H1 (cell line): Measurements from ENCODE around the gene ZNFX1. TPM values are rescaled to one million over a fixed set of nuclear protein-coding genes. Genes with fewer than 3 reads are reported as not detected.

Experiments
- BACH1 ChIP-seq: IDR thresholded peaks from 2 replicates; pipeline ENCODE4 v1.6.1; 2012; ENCODE audit warnings: low read length, improper control_type of control experiment
- BRCA1 ChIP-seq: IDR thresholded peaks from 2 replicates; pipeline ENCODE4 v1.6.1; 2012; ENCODE audit warnings: low read depth, low read length, improper control_type of control experiment
- CBX8 ChIP-seq: fragments of 300-800, 300-1000 bp; sonication (generic); IDR thresholded peaks from 2 replicates; pipeline ENCODE4 v1.7.1; 2016; ENCODE audit warnings: low read depth, low read length, borderline replicate concordance
- CEBPB ChIP-seq: IDR thresholded peaks from 2 replicates; pipeline ENCODE4 v1.6.1; 2012; ENCODE audit warnings: low read depth, low read length
- CHD2 ChIP-seq: IDR thresholded peaks from 2 replicates; pipeline ENCODE4 v1.6.1; 2012; ENCODE audit warnings: low read length, improper control_type of control experiment
- CREB1 ChIP-seq: IDR thresholded peaks from 2 replicates; pipeline ENCODE4 v1.6.1; 2012; ENCODE audit warnings: inconsistent platforms
- CTCF ChIP-seq, 3 experiments: IDR thresholded peaks; 1 replicate in 2 of 3; 2 replicates in 1 of 3; pipeline versions ENCODE4 v1.5.1 to v1.6.1; 2011; ENCODE audit warnings: low read length in 3 of 3, mild to moderate bottlenecking in 3 of 3, inconsistent platforms in 2 of 3, low read depth in 1 of 3, moderate library complexity in 1 of 3; ENCODE audit not compliant: insufficient read depth in 1 of 3; ENCODE audit errors: control extremely low read depth in 1 of 3
- FOSL1 ChIP-seq: IDR thresholded peaks from 2 replicates; pipeline ENCODE4 v1.6.1; 2011; ENCODE audit warnings: mild to moderate bottlenecking, low read depth, low read length, moderate library complexity; ENCODE audit not compliant: insufficient read depth
- HDAC6 ChIP-seq: IDR thresholded peaks from one replicate; pipeline ENCODE4 v1.7.1; 2012; ENCODE audit warnings: low read depth, mild to moderate bottlenecking, inconsistent platforms, low read length, moderate library complexity
- JUND ChIP-seq: IDR thresholded peaks from 2 replicates; pipeline ENCODE4 v1.6.1; 2011; ENCODE audit warnings: mild to moderate bottlenecking, improper control_type of control experiment, low read length
- KDM4A ChIP-seq: IDR thresholded peaks from one replicate; pipeline ENCODE4 v1.7.1; 2012; ENCODE audit warnings: low read depth, mild to moderate bottlenecking, moderate library complexity, low read length, inconsistent platforms; ENCODE audit not compliant: severe bottlenecking
- MAX ChIP-seq: IDR thresholded peaks from 2 replicates; pipeline ENCODE4 v1.6.1; 2012; ENCODE audit warnings: inconsistent platforms
- PHF8 ChIP-seq: fragments of 200-600 bp; sonication (generic); conservative IDR thresholded peaks from 2 replicates; pipeline ENCODE4 v1.7.1; 2012; ENCODE audit warnings: low read depth, mild to moderate bottlenecking, inconsistent platforms, low read length, moderate library complexity
- RFX5 ChIP-seq: IDR thresholded peaks from 2 replicates; pipeline ENCODE4 v1.6.1; 2011; ENCODE audit warnings: low read depth, low read length, improper control_type of control experiment, borderline replicate concordance
- RNF2 ChIP-seq: fragments of 200-900, 300-1000 bp; sonication (generic); IDR thresholded peaks from 2 replicates; pipeline ENCODE4 v1.7.1; 2016; ENCODE audit warnings: borderline replicate concordance, low read depth, mild to moderate bottlenecking, antibody characterized with exemption, low read length; ENCODE audit not compliant: poor library complexity, severe bottlenecking; ENCODE audit errors: missing control alignments
- SP4 ChIP-seq: IDR thresholded peaks from 2 replicates; pipeline ENCODE4 v1.6.1; 2012; ENCODE audit warnings: low read length, inconsistent platforms
- SUZ12 ChIP-seq: fragments of 200-600 bp; sonication (generic); IDR thresholded peaks from 2 replicates; pipeline ENCODE4 v1.6.1; 2012; ENCODE audit warnings: mild to moderate bottlenecking, inconsistent platforms, low read length, moderate library complexity, mixed read lengths
- TBP ChIP-seq: IDR thresholded peaks from 2 replicates; pipeline ENCODE4 v1.6.1; 2011; ENCODE audit warnings: low read depth, low read length, improper control_type of control experiment
- TCF12 ChIP-seq: IDR thresholded peaks from 2 replicates; pipeline ENCODE4 v1.6.1; 2011; ENCODE audit warnings: low read depth, mild to moderate bottlenecking, low read length
- polyA plus RNA-seq, 7 experiments: library from polyadenylated mRNA; depleted of rRNA in 3 of 7; stranded (reverse) in 5 of 7; unstranded in 2 of 7; fragments of >200 nt in 5 of 7; fragments of 200-250 nt in 2 of 7; gene quantifications; 1 replicate in 5 of 7; 2 replicates in 1 of 7; 4 replicates in 1 of 7; pipeline versions ENCODE4 v1.2.1 to v1.2.3, GENCODE V29; 2011 to 2013; ENCODE audit warnings: missing spikeins in 2 of 7, mixed read lengths in 2 of 7
- total RNA-seq: library from RNA; stranded (reverse); fragmentation: NEBNext Ultra II Directional; extraction: Animal tissue kit (Norgen Biotek cat#: 25700); gene quantifications from 2 replicates; pipeline ENCODE4 v1.2.1, GENCODE V29; 2021
- TF ChIP-seq, protein P1 (sequence below): IDR thresholded peaks from 2 replicates; pipeline ENCODE4 v1.6.1; 2011; ENCODE audit warnings: low read length, improper control_type of control experiment

Gene ZNFX1
- total and polyA plus RNA-seq, 2 of the 8 experiments (the other 6 are each of a cell fraction or from before 2014, with no cell fraction given) = 3.1 to 11.3 TPM

DNA sequence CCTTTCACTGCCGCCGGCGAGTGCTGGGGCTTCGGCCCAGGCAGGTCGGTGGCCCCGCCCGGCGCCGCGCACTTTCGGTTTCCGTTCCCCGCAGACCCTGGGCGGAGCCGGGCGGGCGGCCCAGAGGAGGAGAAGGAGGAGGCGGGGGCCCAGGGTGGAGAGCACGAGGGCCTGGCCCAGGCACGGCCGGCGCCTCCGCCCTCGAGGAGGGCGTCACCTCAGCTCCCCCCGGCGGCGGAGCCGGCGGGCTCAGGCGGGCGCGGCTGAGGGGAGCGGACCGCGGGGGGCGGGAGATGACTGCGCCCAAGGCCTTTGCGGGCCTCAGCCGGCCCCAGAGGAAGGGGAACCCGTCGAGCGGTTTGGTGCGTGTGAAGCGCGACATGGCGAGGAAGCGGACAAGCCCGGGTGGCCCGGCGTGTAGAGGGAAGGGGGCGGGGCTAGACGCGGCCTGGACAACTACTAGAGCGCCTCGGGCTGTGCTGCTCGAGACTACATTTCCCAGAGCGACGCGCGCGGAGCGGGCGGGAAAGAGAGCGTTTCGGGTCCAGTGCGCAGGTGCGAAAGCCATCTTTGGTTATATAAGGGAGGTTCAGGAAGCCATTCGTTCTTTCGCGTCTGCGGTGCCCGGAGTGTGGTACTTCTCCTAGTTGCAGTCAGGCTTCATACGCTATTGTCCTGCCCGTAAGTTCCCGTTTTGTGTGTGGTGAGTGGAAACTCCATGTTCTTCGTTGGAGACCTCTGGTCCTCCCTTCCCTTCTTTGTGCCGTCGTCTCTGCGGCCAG lies at the start of gene ZNFX1 (continued):
- TF ChIP-seq, protein P1, sequence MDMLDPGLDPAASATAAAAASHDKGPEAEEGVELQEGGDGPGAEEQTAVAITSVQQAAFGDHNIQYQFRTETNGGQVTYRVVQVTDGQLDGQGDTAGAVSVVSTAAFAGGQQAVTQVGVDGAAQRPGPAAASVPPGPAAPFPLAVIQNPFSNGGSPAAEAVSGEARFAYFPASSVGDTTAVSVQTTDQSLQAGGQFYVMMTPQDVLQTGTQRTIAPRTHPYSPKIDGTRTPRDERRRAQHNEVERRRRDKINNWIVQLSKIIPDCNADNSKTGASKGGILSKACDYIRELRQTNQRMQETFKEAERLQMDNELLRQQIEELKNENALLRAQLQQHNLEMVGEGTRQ = no peak
- TF ChIP-seq BACH1 (no peak), RFX5 (no peak), CREB1 (peak; percentile 82), SUZ12 (no peak), RNF2 (no peak), CBX8 (no peak), TBP (peak; percentile 99), TCF12 (no peak), MAX (peak; percentile 79), CEBPB (no peak), KDM4A (peak; percentile 30), CHD2 (no peak; the same call in 1 of the 2 replicates), PHF8 (peak; percentile 86), BRCA1 (no peak), SP4 (peak; percentile 60; the same call in 1 of the 2 replicates), FOSL1 (no peak), CTCF (IDR thresholded peaks at IDR 0.05; ENCODE audit: control extremely low read depth in 1 of 3, insufficient read depth in 1 of 3, low read depth in 1 of 3, low read length in 3 of 3) (0 out of 4 replicates have a peak, but pooled peaks of 1 of the 3 experiments have one; percentile 5), JUND (0 out of 2 replicates have a peak, but pooled peaks have one; percentile 22), HDAC6 (no peak)
